Activated T-cell treated with anti-CD3 and anti-CD28 coated beads for 1 hour (primary cell): Measurements from ENCODE around the gene TANGO2.

Experiments used
- DNase-seq: peaks from one replicate; pipeline ENCODE4 v3.0.0-alpha.2; 2020; ENCODE audit warnings: low read depth

TANGO2 gene

GRCh38 chr22:20013382-20013871, 7.5 kb upstream of the TANGO2 start:
- DNase-seq: peak; percentile 9

GRCh38 chr22:20014526-20015186, 6.3 kb upstream of the TANGO2 start:
- DNase-seq: no peak

- DNase-seq: no peak
Measured at GRCh38 chr22:20015187-20015625, 5.7 kb upstream of the TANGO2 start.

GRCh38 chr22:20015971-20016733, 4.8 kb upstream of the TANGO2 start:
- peak; percentile 11 for DNase-seq

GRCh38 chr22:20016734-20017621, 3.9 kb upstream of the TANGO2 start, which contains the start of gene ARVCF:
TSS of gene ARVCF (minus strand) at chr22:20016823. CDS start at chr22:19990794, 26,029 bp downstream.
- DNase-seq: peak; percentile 91

GRCh38 chr22:20017622-20017958, 3.3 kb upstream of the TANGO2 start:
- no peak for DNase-seq

- DNase-seq: no peak
Measured at GRCh38 chr22:20018001-20018400, 2.9 kb upstream of the TANGO2 start.

GRCh38 chr22:20019661-20020532, 1.0 kb upstream of the TANGO2 start:
- DNase-seq: no peak

GRCh38 chr22:20021196-20022181, 579 bp downstream of the TANGO2 start:
- DNase-seq: no peak

GRCh38 chr22:20022231-20022977, 1.5 kb downstream of the TANGO2 start:
- DNase-seq: no peak

GRCh38 chr22:20022978-20023613, 2.2 kb downstream of the TANGO2 start:
- no peak for DNase-seq

GRCh38 chr22:20024225-20024624, 3.3 kb downstream of the TANGO2 start:
- no peak for DNase-seq

GRCh38 chr22:20024650-20025397, 3.9 kb downstream of the TANGO2 start:
- no peak for DNase-seq

GRCh38 chr22:20025401-20026203, 4.7 kb downstream of the TANGO2 start:
- DNase-seq: no peak

- DNase-seq: no peak
Measured at GRCh38 chr22:20026204-20026908, 5.4 kb downstream of the TANGO2 start.

- no peak for DNase-seq
Measured at GRCh38 chr22:20026996-20027601, 6.2 kb downstream of the TANGO2 start.
